Adrenal gland (tissue), 5 donors: ENCODE measurements around the gene ESR2.

Experiments used
- CTCF ChIP-seq, 6 experiments: fragments of 450-650 bp in 4 of 6; fragments of 200-600 bp in 2 of 6; sonication (generic) in 1 of 6; IDR thresholded peaks; 1 replicate in 5 of 6; 2 replicates in 1 of 6; pipeline versions ENCODE4 v1.5.1 to v1.8.0; 2016 to 2021; ENCODE audit warnings: antibody characterized with exemption in 6 of 6, mild to moderate bottlenecking in 2 of 6, moderate library complexity in 1 of 6
- POLR2A ChIP-seq, 2 donors: fragments of 450-650 bp; IDR thresholded peaks; one replicate each; pipeline ENCODE4 v1.6.1; 2017; ENCODE audit warnings: antibody characterized with exemption in 2 of 2, mild to moderate bottlenecking in 2 of 2, moderate library complexity in 1 of 2
- donor health status: DM: no; HTN: no; CAD: no.

GRCh38 chr14:64272019-64272418, 22.2 kb downstream of the ESR2 start:
- TF ChIP-seq POLR2A (IDR thresholded peaks at IDR 0.05), result no peak
- TF ChIP-seq CTCF (IDR thresholded peaks at IDR 0.05), result no peak
